Ovary (tissue), 3 donors: ENCODE measurements around the gene FAM149B1.

Experiments
- CTCF ChIP-seq, 3 donors: fragments of 450-650 bp in 2 of 3; fragments of 200-600 bp in 1 of 3; IDR thresholded peaks; one replicate each; pipeline versions ENCODE4 v1.5.1 to v1.8.0; 2016 to 2022; ENCODE audit warnings: antibody characterized with exemption in 3 of 3, mild to moderate bottlenecking in 1 of 3
- EP300 ChIP-seq: sonication (generic); formaldehyde crosslinking; IDR thresholded peaks from one replicate; pipeline ENCODE4 v1.6.1; 2017; ENCODE audit warnings: antibody characterized with exemption
- POLR2A ChIP-seq: fragments of 450-650 bp; IDR thresholded peaks from one replicate; pipeline ENCODE4 v1.6.1; 2017; ENCODE audit warnings: antibody characterized with exemption, mild to moderate bottlenecking, moderate library complexity
- donor health status: DM: no; HTN: no; CAD: no.

GRCh38 chr10:73225518-73225917 is 57.6 kb downstream of the FAM149B1 start:
- TF ChIP-seq CTCF (IDR thresholded peaks at IDR 0.05) (no peak), POLR2A (no peak), EP300 (no peak)
